ENCODE data around the gene RFX1.

- TF ChIP-seq CTCF (IDR thresholded peaks at IDR 0.05; ENCODE audit: poor library complexity) (no peak), EZH2phosphoT487 (IDR thresholded peaks at IDR 0.05; ENCODE audit: low read depth, severe bottlenecking, unreplicated experiment) (no peak), EZH2 (IDR thresholded peaks at IDR 0.05; ENCODE audit: borderline replicate concordance) (no peak)
These were observed 27.5 kb downstream of the RFX1 start for GRCh38 chr19:13978351-13979243.

Data from hepatocyte (in vitro differentiated cells).